ENCODE data around the gene PTPN11.
"Not testable (repeated sequence)": the region's sequence is repeated elsewhere in the genome, so short reads cannot be mapped to it uniquely, and the experiment has no call there.

The PTPN11 gene

DNA sequence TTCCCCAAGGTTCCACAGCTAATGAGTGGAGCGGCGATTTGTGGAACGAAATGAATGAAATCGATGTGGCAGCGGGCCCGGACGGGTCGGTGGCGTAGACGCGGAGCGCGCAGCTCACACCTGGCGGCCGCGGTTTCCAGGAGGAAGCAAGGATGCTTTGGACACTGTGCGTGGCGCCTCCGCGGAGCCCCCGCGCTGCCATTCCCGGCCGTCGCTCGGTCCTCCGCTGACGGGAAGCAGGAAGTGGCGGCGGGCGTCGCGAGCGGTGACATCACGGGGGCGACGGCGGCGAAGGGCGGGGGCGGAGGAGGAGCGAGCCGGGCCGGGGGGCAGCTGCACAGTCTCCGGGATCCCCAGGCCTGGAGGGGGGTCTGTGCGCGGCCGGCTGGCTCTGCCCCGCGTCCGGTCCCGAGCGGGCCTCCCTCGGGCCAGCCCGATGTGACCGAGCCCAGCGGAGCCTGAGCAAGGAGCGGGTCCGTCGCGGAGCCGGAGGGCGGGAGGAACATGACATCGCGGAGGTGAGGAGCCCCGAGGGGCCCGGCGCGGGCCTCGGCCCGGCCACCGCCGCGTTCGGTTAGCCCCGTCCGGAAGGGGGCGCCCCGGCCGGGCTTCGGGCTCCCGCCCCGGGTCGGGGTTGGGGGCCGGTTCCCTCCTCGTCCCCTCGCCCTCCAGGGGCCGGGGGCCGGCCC is at the start of gene PTPN11:
Gene PTPN11 (plus strand): TSS at position 340 of the 689 bp plus-strand sequence. CDS start 165 bp downstream, at position 505.
- DNase-seq: peak; percentile 88

DNA sequence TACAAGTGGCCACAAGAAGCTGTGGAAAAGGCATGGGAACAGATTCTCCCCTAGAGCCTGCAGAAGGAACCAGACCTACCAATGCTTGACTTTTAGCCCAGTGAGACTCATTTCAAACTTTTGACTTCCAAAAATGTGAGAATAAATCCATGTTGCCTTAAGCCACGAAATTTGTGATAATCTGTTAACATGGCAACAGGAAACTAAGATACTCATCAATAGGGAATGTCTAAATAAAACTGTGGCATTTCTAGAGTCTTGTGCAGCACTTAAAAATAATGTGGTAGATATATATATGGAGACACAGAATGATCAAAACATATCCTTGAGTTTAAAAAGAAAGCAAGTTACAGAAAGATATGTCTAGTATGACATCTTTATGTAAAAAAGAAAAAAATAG is 48.5 kb upstream of the PTPN11 start:
- DNase-seq: no peak

DNA sequence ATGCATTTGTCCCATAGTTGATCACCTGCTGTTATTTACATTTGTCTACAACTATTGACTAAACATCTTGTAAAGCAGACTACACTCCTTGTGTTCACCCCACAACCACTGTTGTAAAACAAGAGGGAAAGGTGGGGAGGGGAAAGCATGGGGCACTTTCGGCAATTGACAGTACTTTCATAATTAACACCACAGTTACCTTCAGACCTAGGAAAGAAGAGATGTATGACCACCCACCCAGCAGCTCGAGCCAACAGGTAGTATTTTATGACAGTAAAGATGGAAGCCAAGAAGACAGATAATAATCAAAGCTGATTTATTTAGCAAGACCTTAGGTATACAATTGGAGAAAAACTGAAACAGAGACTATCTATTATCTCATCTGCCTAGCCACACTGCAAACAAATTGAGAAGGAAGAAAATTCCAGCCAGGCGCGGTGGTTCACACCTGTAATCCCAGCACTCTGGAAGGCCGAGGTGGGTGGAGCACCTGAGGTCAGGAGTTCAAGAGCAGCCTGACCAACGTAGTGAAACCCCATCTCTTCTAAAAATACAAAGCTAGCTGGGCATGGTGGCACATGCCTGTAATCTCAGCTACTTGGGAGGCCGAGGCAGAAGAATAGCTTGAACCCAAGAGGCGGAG is 47.8 kb upstream of the PTPN11 start:
- DNase-seq: no peak

DNA sequence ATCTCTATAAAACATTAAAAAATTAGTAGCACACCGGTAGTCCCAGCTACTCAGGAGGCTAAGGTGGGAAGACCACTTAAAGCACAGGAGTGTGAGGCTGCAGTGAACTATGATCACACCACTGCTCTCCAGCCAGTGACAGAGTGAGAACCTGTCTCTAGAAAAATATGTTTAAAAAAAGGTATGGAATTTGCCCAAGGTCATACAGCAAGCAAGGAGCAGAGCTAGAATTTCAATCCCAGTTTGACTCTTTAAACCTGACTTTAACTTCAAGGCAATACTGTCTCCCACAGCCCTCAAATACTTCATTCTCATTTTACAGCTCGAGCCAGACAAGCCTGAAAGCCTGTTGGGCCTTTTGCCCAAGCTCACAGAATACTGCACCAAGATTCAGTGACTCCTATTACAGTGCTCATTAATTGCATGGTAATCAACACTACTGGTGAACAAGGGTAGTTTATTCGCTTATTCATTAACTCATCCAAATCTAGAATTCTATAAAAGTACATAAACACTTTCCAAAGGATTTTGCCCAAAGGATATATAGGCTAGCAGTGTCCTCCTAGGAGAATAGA is 44.5 kb upstream of the PTPN11 start:
- DNase-seq: no peak

- peak; percentile 5 for DNase-seq
These were observed 43.6 kb upstream of the PTPN11 start for GRCh38 chr12:112375105-112375504.

GRCh38 chr12:112380663-112381405 is 37.9 kb upstream of the PTPN11 start:
- DNase-seq: peak; percentile 12

GRCh38 chr12:112381406-112381882 is 37.3 kb upstream of the PTPN11 start:
- DNase-seq: peak; percentile 72

DNA sequence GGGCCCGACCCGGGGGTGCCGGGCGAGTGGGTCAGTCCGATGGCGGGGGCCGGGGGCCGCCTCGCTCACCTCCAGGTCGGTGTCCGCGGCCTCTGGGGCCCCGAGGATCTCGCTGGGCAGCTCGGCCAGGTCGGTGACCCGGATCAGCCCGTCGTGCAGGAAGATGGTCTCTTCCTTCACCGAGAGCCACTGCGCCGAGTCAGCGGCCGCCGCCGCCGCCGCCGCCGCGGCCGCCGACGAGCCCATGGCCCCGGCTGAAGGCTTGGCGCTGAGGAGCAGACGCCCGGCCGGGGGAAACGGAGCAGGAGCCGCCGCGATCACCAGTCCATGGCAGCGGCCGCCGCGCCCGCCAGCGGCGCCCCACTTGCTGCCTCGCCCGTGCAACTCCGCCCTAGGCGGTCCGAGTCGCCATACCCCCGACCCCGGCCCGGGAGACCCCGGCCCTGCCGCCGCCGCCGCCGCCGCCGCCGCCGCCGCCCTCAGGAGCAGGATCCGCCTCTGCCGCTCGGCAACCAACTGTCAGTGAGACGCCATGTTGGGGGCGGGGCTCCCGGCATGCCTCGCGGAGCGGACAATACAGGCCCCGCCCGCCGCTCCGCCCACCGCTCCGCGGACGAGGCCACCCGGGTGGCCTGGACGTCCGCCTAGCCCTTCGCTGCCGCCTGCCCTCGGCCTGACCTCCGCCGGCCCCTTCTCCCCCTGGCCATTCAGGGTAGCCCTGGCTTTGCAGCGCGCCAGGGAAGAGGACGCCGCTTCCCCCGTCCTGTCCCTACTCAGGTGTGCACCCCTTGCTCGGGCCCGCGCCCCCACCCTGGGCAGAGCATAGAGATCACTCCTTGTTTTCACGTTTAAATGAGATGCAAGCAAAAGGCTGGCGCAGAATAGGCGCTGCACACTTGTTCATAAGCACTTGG is 36.6 kb upstream of the PTPN11 start, which contains the start of gene HECTD4:
Gene HECTD4 (minus strand): TSS at position 549 of the 914 bp plus-strand sequence. CDS start 303 bp downstream, at position 246.
- DNase-seq: peak; percentile 97

DNA sequence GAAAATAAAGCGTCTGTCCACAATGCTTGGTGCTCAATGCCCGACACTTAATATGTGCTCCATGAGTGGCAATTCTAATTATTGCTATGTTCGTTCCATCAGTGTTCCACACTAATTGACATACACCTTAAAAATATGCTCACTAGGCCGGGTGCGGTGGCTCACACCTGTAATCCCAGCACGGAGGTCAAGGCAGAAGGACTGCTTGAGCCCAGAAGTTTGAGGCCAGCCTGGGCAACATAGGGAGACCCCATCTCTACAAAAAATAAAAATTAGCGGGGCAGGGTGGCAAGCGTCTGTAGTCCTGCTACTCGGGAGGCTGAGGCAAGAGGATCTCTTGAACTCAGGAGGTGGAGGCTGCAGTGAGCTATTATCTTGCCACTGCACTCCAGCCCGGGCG is 35.9 kb upstream of the PTPN11 start:
- DNase-seq: no peak

DNA sequence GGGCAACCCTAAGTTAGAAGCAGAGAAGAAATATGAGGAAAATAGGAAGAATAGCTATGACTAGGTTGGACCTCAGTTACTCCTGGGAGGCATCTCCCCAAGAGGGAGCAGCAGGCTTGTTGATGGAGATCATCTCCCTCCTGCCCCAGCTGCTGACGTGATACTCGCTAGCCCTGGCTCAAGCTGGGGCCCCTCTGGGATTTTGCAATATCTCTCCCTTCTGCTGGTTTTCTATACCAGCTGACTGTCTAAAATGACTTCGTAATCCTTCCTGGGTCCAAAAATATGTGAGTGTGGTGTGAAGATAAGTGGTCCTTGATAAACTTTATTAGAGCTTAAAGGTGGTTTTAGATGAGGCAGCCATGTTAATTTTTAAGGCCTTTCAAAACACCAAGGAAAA is 32.0 kb upstream of the PTPN11 start:
- no peak for DNase-seq

- DNase-seq: no peak
These were observed 29.5 kb upstream of the PTPN11 start for GRCh38 chr12:112389228-112389627.

DNA sequence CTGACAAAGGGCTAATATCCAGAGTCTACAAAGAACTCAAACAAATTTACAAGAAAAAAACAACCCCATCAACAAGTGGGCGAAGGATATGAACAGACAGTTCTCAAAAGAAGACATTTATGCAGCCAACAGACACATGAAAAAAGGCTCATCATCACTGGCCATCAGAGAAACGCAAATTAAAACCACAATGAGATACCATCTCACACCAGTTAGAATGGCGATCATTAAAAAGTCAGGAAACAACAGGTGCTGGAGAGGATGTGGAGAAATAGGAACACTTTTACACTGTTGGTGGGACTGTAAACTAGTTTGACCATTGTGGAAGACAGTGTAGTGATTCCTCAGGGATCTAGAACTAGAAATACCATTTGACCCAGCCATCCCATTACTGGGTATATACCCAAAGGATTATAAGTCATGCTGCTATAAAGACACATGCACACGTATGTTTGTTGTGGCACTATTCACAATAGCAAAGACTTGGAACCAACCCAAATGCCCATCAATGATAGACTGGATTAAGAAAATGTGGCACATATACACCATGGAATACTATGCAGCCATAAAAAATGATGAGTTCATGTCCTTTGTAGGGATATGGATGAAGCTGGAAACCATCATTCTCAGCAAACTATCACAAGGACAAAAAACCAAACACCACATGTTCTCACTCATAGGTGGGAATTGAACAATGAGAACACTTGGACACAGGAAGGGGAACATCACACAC is 28.7 kb upstream of the PTPN11 start:
- DNase-seq: not testable (repeated sequence)

DNA sequence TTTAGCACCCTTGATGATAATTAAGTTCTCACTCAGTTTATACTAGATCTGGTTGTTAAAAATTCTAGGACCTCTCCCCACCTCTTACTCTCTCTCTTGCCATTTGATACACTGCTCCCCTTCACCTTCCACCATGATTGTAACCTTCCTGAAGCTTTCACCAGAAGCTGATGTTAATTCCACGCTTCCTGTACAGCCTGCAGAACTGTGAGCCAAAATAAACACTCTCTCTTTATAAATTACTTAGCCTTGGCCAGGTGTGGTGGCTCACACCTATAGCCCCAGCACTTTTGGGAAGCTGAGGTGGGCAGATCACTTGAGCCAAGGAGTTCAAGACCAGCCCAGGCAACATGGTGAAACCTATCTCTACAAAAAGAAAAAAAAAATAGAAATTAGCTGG is 25.4 kb upstream of the PTPN11 start:
- no peak for DNase-seq

GRCh38 chr12:112401054-112401453 is 17.7 kb upstream of the PTPN11 start:
- no peak for DNase-seq

- DNase-seq: no peak
These were observed 16.7 kb upstream of the PTPN11 start for GRCh38 chr12:112401903-112402498.

DNA sequence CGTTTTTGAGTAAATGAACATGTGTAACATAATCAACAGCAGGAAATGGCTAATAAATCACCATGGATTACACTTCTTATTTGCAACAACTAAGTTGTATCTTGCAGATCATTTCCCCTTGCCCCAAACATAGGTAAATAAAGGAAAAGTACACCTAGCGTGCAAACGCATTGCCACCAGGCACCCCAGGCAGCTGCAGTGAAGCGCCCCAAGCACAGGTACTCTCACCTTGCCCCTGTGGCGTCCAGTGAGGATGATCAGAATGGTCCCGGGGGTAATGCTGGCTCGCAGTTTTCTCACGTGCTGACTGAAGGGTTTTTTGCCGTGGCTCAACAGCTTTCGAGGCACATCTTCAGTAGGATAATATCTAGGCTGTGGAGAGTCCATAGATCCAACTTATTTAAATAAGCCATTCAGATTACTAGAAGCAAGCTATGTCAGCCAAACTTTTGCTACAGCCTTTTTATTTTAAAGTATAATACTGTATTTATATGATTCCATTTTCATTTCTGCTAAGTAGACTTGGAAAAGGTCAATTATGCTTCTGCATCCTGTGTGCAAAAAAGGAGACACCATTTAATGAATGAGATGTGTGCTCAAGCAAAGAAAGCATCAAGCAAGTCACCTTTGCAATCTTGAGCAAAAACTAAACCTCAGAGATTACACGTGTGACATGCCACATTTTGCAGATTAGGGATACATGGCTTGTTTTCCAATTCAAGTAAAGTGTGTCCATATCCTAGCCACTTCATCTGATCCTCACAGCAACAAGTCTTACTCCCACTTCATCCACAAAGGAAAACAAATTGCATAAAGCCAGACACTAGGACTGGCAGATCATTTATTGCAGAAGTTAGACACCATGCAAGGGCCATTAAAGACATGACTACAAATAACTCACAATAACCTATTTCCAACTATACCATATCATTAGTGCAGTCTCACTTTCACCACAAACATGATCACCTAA is 11.9 kb upstream of the PTPN11 start:
- DNase-seq: no peak

- DNase-seq: not testable (repeated sequence)
These were observed 11.1 kb upstream of the PTPN11 start for GRCh38 chr12:112407683-112408082.

DNA sequence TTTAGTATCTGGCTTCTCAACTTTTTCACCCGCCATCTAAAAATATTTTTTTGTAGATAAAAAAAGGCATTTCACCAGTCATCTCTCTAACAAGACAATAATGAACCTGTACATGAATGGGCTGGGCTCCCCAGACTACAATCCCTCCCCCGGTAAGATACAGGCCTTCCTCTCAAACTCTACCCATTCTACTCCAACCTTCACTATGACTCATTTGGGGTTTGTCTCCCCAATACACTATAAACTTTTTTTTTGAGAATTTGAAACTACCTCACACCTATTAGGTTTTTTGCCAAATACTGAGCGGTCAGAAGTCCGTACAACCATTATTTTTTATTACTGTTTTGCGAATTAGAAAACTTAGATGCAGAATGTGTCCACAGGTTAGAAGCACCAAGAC is 10.1 kb upstream of the PTPN11 start:
- no peak for DNase-seq

DNA sequence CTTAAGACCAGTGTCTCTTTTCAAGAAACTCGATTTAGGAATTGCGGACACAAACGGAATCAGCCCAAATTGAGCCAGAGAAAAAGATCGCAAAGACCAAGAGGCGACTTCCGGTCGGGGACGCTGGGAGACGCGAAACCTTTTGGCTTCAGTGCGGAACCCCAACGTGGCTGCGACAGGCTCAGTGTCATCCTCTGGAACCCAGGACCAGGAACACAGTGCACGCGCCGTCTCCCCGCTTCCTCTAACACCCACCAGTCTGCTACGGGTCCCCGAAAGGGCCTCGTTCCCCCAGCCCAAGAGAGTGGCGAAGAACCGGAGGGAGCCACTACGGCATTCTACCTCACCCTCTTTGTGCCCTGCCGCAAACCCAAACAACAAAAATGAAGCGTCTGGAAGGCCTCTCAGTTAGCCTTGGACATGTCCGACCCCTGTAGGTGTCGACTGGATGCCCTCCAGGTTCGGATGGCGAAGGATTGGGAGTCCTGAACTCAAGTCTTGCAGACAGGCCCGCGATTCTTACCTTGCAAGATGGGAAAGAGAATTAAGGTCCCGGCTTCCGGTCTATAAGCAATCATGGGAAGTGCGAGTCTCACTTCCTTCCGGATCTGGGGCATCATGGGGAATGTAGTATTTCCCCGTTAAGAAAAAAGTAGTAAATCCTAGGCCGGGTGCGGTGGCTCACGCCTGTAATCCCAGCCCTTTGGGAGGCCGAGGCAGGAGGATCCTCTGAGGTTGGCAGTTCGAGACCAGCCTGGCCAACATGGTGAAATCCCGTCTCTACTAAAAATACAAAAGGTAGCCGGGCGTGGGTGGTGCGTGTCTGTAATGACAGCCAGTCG is 9.5 kb upstream of the PTPN11 start, which contains the start of gene RPL6:
Gene RPL6 (minus strand): TSS at position 542 of the 842 bp plus-strand sequence. CDS start 949 bp downstream, outside the sequence.
- DNase-seq: peak; percentile 94

Data from RPMI8226 (cell line).